ENCODE measurements around the gene ENGASE. TPM values are rescaled to one million over a fixed set of nuclear protein-coding genes. Genes with fewer than 3 reads are reported as not detected.

Gene ENGASE
- total RNA-seq, 1 experiment from 2014 or later: 13.9 TPM

DNA sequence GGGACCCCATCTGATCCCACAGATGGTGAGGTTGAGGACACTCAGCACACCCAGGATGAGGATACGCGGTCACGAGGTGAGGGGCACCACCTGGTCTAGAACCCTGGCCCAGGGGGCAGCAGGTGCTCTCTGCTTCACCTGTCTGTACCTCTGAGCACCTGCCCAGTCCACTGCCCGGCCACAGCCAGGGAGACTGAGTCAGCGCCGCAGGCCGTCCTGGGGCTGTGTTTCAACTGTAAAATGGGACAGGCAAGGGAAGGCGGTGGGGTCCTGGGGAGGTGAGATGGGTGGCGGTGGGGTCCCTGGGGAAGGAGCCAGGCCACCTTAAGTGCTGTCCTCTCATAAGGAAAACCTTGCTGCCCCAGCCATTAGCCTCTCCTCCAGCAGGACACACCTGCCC, 60.4 kb downstream of the ENGASE start:
- peaks cover 96% of the 10 kb centered on the region for H3K27me3 ChIP-seq (replicated peaks)
- no peak for DNase-seq (ENCODE audit: low read depth in 1 of 2, low spot score in 2 of 2)
- H3K4me3 ChIP-seq: no peak overlapping the region
- H3K4me1 ChIP-seq (replicated peaks): no peaks in the 10 kb centered on the region
- no peak overlapping the region for H3K27ac ChIP-seq
- H3K9me3 ChIP-seq (replicated peaks): peaks cover 4% of the 10 kb centered on the region; the same call in 1 of the 2 replicates
- H3K36me3 ChIP-seq: no peaks in the 10 kb centered on the region

DNA sequence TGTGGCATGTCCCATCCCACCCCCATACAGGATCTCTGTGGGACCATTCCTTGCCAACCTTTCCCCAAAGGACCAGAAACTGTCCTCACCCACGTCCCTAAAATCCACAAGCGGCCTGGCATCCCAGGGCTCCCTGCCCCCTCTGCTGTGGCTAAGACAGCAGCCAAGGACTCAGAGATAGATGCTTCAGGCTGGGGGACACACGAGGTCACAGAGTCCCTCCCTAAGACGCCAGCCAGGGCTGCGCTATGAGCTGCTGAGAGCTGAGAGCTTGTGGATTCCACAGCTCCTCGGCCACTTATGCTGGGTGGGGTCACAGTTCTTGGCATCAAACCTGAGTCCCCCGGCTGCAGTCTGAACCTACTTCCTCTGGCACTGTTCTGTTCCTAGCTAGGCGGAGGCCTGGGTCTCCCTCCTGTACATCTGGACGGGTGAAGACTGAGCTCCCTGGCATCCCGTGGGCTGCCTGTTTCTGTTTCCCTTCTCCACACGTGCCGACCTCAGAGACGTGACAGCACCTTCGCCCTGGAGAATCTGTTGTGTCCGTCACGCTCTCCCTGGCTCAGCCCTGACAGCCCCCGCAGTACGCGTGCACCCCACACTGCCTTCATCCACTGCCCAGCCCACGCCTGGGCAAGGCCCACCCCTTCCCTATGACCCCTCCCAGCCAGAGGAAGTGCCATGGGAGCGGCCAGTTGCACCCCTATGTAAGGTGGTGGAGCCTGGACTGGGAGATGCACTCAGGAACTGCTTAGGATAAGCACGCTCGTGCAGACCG, 61.2 kb downstream of the ENGASE start:
- Histone ChIP-seq H3K4me1 (replicated peaks) (no peaks in the 10 kb centered on the region), H3K27ac (no peak overlapping the region), H3K36me3 (no peaks in the 10 kb centered on the region), H3K9me3 (replicated peaks) (0 out of 2 replicates have a peak, but pooled peaks cover 4% of the 10 kb centered on the region), H3K27me3 (replicated peaks) (peaks cover 96% of the 10 kb centered on the region), H3K4me3 (no peak overlapping the region)
- no peak for DNase-seq (ENCODE audit: low read depth in 1 of 2, low spot score in 2 of 2)

Other genes starting within 250 kb of the ENGASE start
- gene USP36, start 234.0 kb upstream of the ENGASE start, total RNA-seq (2014; rRNA removed; shearing (Covaris generic)): 11.4 and 22.9 TPM in 2 replicates
- 0.22 and 0.34 TPM in 2 replicates for gene CEP295NL, start 171.6 kb upstream of the ENGASE start, total RNA-seq (2014; rRNA removed; shearing (Covaris generic))
- gene TIMP2, start 149.4 kb upstream of the ENGASE start, total RNA-seq (2014; rRNA removed; shearing (Covaris generic)): 122 and 166 TPM in 2 replicates
- 485 TPM in 2 replicates for gene LGALS3BP, start 94.9 kb upstream of the ENGASE start, total RNA-seq (2014; rRNA removed; shearing (Covaris generic))
- 68.9 and 106 TPM in 2 replicates for gene CANT1, start 65.1 kb upstream of the ENGASE start, total RNA-seq (2014; rRNA removed; shearing (Covaris generic))
- 3.6 and 5.1 TPM in 2 replicates for gene C1QTNF1, start 50.7 kb upstream of the ENGASE start, total RNA-seq (2014; rRNA removed; shearing (Covaris generic))

Data from SJSA1 (cell line).